CD14-positive monocyte (primary cell): Measurements from ENCODE around the gene CD200. TPM values are rescaled to one million over a fixed set of nuclear protein-coding genes. Genes with fewer than 3 reads are reported as not detected.

ENCODE experiments used
- DNase-seq, 3 donors: peaks; one replicate each; pipeline ENCODE4 v3.0.0-alpha.2; 2011 to 2022
- H2AFZ ChIP-seq: 2 replicates; pipeline ENCODE4 v1.6.0; 2012; ENCODE audit warnings: mild to moderate bottlenecking, low read depth, low read length, inconsistent platforms; ENCODE audit not compliant: insufficient read depth, poor library complexity, severe bottlenecking
- H3K27ac ChIP-seq, 2 donors: 1 replicate in 1 of 2; 2 replicates in 1 of 2; pipeline ENCODE4 v1.5.1; 2012 to 2013; ENCODE audit warnings: low read length in 2 of 2, control low read depth in 1 of 2, inconsistent platforms in 1 of 2, low read depth in 1 of 2, mild to moderate bottlenecking in 1 of 2
- H3K27me3 ChIP-seq, 2 donors: one replicate each; pipeline versions ENCODE4 v1.6.0 to v1.6.1; 2011 to 2013; ENCODE audit warnings: low read length in 2 of 2; ENCODE audit not compliant: control insufficient read depth in 2 of 2, insufficient read depth in 2 of 2
- H3K36me3 ChIP-seq, 2 donors: replicated peaks in 1 of 2; 1 replicate in 1 of 2; 2 replicates in 1 of 2; pipeline versions ENCODE4 v1.5.1 to v1.6.1; 2012 to 2013; ENCODE audit warnings: low read length in 2 of 2, control low read depth in 1 of 2, inconsistent platforms in 1 of 2, mild to moderate bottlenecking in 1 of 2; ENCODE audit not compliant: insufficient read depth in 2 of 2, control insufficient read depth in 1 of 2
- H3K4me1 ChIP-seq, 2 donors: 1 replicate in 1 of 2; 2 replicates in 1 of 2; pipeline versions ENCODE4 v1.5.1 to v1.6.1; 2012 to 2013; ENCODE audit warnings: low read length in 2 of 2, control low read depth in 1 of 2, inconsistent platforms in 1 of 2, mild to moderate bottlenecking in 1 of 2, moderate library complexity in 1 of 2; ENCODE audit not compliant: insufficient read depth in 2 of 2, control insufficient read depth in 1 of 2
- H3K4me2 ChIP-seq: replicated peaks from 2 replicates; pipeline ENCODE3; 2012; ENCODE audit warnings: low read length, moderate library complexity, mild to moderate bottlenecking; ENCODE audit not compliant: poor library complexity, severe bottlenecking; ENCODE audit errors: extremely low read depth
- H3K4me3 ChIP-seq, 3 experiments: fragments of 200-600 bp in 1 of 3; sonication (generic) in 1 of 3; replicated peaks in 1 of 3; 1 replicate in 2 of 3; 2 replicates in 1 of 3; pipeline ENCODE4 v1.5.1; 2011 to 2013; ENCODE audit warnings: low read length in 3 of 3, mild to moderate bottlenecking in 3 of 3, control low read depth in 2 of 3, low read depth in 2 of 3, inconsistent platforms in 1 of 3, moderate library complexity in 1 of 3
- H3K79me2 ChIP-seq: 2 replicates; pipeline ENCODE4 v1.6.0; 2012; ENCODE audit warnings: mild to moderate bottlenecking, control low read depth, inconsistent platforms, low read length, moderate library complexity; ENCODE audit not compliant: insufficient read depth
- H3K9ac ChIP-seq: 2 replicates; pipeline ENCODE4 v1.6.0; 2017; ENCODE audit warnings: low read length, mild to moderate bottlenecking; ENCODE audit not compliant: insufficient read depth, poor library complexity, severe bottlenecking
- H3K9me3 ChIP-seq, 2 donors: replicated peaks in 1 of 2; 1 replicate in 1 of 2; 2 replicates in 1 of 2; pipeline versions ENCODE4 v1.5.1 to v1.6.1; 2012 to 2013; ENCODE audit warnings: low read length in 2 of 2, control low read depth in 1 of 2; ENCODE audit not compliant: control insufficient read depth in 1 of 2, insufficient read depth in 1 of 2
- H4K20me1 ChIP-seq: 2 replicates; pipeline ENCODE4 v1.6.0; 2012; ENCODE audit warnings: mild to moderate bottlenecking, low read length, control low read depth, moderate library complexity; ENCODE audit not compliant: insufficient read depth
- H3K27ac Mint-ChIP-seq, 7 donors: one replicate each; pipeline ENCODE4 v1.8.0; 2020; ENCODE audit warnings: mild to moderate bottlenecking in 7 of 7, mixed read lengths in 7 of 7, moderate library complexity in 6 of 7, inconsistent platforms in 2 of 7
- H3K27me3 Mint-ChIP-seq, 3 donors: one replicate each; pipeline ENCODE4 v1.8.0; 2021 to 2022; ENCODE audit warnings: low read depth in 3 of 3, mild to moderate bottlenecking in 3 of 3, mixed read lengths in 3 of 3, moderate library complexity in 3 of 3, inconsistent platforms in 1 of 3
- H3K36me3 Mint-ChIP-seq, 2 donors: one replicate each; pipeline ENCODE4 v1.8.0; 2020; ENCODE audit warnings: mixed read lengths in 2 of 2, inconsistent platforms in 1 of 2, mild to moderate bottlenecking in 1 of 2
- H3K4me1 Mint-ChIP-seq: one replicate; pipeline ENCODE4 v1.8.0; 2020; ENCODE audit warnings: mild to moderate bottlenecking, mixed read lengths
- H3K4me3 Mint-ChIP-seq, 2 donors: one replicate each; pipeline ENCODE4 v1.8.0; 2020; ENCODE audit warnings: mild to moderate bottlenecking in 2 of 2, mixed read lengths in 2 of 2, moderate library complexity in 1 of 2
- H3K9me3 Mint-ChIP-seq, 7 donors: one replicate each; pipeline ENCODE4 v1.8.0; 2020 to 2022; ENCODE audit warnings: mixed read lengths in 7 of 7, mild to moderate bottlenecking in 6 of 7, moderate library complexity in 6 of 7, inconsistent platforms in 2 of 7
- CTCF ChIP-seq: fragments of 200-600 bp; IDR thresholded peaks from one replicate; pipeline ENCODE4 v1.8.0; 2022; ENCODE audit warnings: antibody characterized with exemption, mild to moderate bottlenecking
- WGBS: methylation state at CpG from one replicate; pipeline ENCODE4 v1.1.5; 2013; ENCODE audit warnings: missing lambda C conversion rate; ENCODE audit not compliant: insufficient coverage; 5-methylcytosine and 5-hydroxymethylcytosine counted together
- intact Hi-C, 2 donors: fragments of 100-400 bp; cut with micrococcal nuclease; formaldehyde crosslinking; loops; one replicate each; pipeline versions ENCODE4 v1.15.0 to v1.15.1; 2023
- polyA plus RNA-seq, 3 donors: library from polyadenylated mRNA; depleted of rRNA in 1 of 3; unstranded in 2 of 3; stranded (reverse) in 1 of 3; fragments of 300-500 nt in 2 of 3; fragments of >200 nt in 1 of 3; fragmentation: Illumina TruSeq in 2 of 3; gene quantifications; 1 replicate in 2 of 3; 2 replicates in 1 of 3; pipeline ENCODE4 v1.2.3, GENCODE V29; 2012 to 2021

Gene CD200
- polyA plus RNA-seq, 3 donors, result 0.12 to 0.13 TPM; not detected in 1

- H3K9ac ChIP-seq, result no peak overlapping the region
- H3K27ac ChIP-seq, result no peak overlapping the region
- H3K27me3 ChIP-seq, result peaks cover 0 to 3% of the 10 kb centered on the region in 2 donors
- H3K79me2 ChIP-seq, result no peaks in the 10 kb centered on the region
- no peak overlapping the region for H3K27ac Mint-ChIP-seq
- no peak overlapping the region for H3K4me3 ChIP-seq
- intact Hi-C loops, result no loop called here
- H3K27me3 Mint-ChIP-seq, result peaks cover 0 to 8% (median 4%) of the 10 kb centered on the region in 3 donors
- no peak for DNase-seq
- peaks cover 0 to 4% of the 10 kb centered on the region in 2 donors for H3K9me3 ChIP-seq
- H3K9me3 Mint-ChIP-seq, result peaks cover 0 to 4% (median 0%) of the 10 kb centered on the region in 7 donors
- H3K36me3 Mint-ChIP-seq, result no peaks in the 10 kb centered on the region
- WGBS, result no CpG with 5 or more reads among the region's 2 CpGs
- no peak overlapping the region for H2AFZ ChIP-seq
- H3K4me1 Mint-ChIP-seq, result peaks cover 17% of the 10 kb centered on the region
- H3K4me1 ChIP-seq, result peaks cover 6 to 8% of the 10 kb centered on the region in 2 donors
- no peak for TF ChIP-seq CTCF
- no peaks in the 10 kb centered on the region for H3K36me3 ChIP-seq
- H4K20me1 ChIP-seq, result no peaks in the 10 kb centered on the region
- no peak overlapping the region for H3K4me3 Mint-ChIP-seq
- H3K4me2 ChIP-seq, result no peak overlapping the region
These were observed 5.7 kb downstream of the CD200 start for GRCh38 chr3:112338727-112339056.

- Histone ChIP-seq H3K79me2 (no peaks in the 10 kb centered on the region), H3K4me2 (no peak overlapping the region), H3K27ac (no peak overlapping the region), H2AFZ (no peak overlapping the region), H3K4me1 (peaks cover 1 to 3% of the 10 kb centered on the region in 2 donors), H3K36me3 (no peaks in the 10 kb centered on the region), H3K9me3 (peaks cover 0 to 4% of the 10 kb centered on the region in 2 donors), H3K9ac (no peak overlapping the region), H4K20me1 (no peaks in the 10 kb centered on the region), H3K4me3 (no peak overlapping the region), H3K27me3 (peaks cover 0 to under 1% of the 10 kb centered on the region in 2 donors)
- no peak for DNase-seq
- no peak for TF ChIP-seq CTCF
- Mint-ChIP-seq H3K36me3 (no peaks in the 10 kb centered on the region), H3K4me1 (peaks cover 13% of the 10 kb centered on the region), H3K27ac (no peak overlapping the region), H3K9me3 (peaks cover 0 to 4% (median 0%) of the 10 kb centered on the region in 7 donors), H3K4me3 (no peak overlapping the region), H3K27me3 (peaks cover 0 to 4% (median under 1%) of the 10 kb centered on the region in 3 donors)
- intact Hi-C loops, result no loop called here
These were observed 6.2 kb downstream of the CD200 start for GRCh38 chr3:112339134-112339533.
